CD8-positive, alpha-beta memory T cell (primary cell): ENCODE results near the gene TNS1. TPM values are rescaled to one million over a fixed set of nuclear protein-coding genes. Genes with fewer than 3 reads are reported as not detected.

Experiments used
- CTCF ChIA-PET: fragments of 350-600 bp; sonication (Branson Sonifier 250); formaldehyde crosslinking; loops from one replicate; lab custom pipeline; 2021; ENCODE audit warnings: antibody characterized with exemption; lab: Charles Lee
- POLR2A ChIA-PET: fragments of 350-600 bp; sonication (Branson Sonifier 250); formaldehyde crosslinking; loops from one replicate; lab custom pipeline; 2021; ENCODE audit warnings: antibody characterized with exemption; lab: Charles Lee
- DNase-seq, 5 donors: peaks; one replicate each; pipeline versions ENCODE4 v3.0.0 to v3.0.0-alpha.2; 2020 to 2022; ENCODE audit warnings: mixed read lengths in 1 of 5
- H3K27ac ChIP-seq: one replicate; pipeline ENCODE4 v1.7.0; 2013; ENCODE audit warnings: low read depth, mild to moderate bottlenecking, low read length, moderate library complexity
- H3K27me3 ChIP-seq: 2 replicates; pipeline ENCODE4 v1.7.0; 2013; ENCODE audit warnings: low read length, mild to moderate bottlenecking; ENCODE audit not compliant: insufficient read depth, poor library complexity, severe bottlenecking
- H3K36me3 ChIP-seq: 2 replicates; pipeline ENCODE4 v1.7.0; 2013; ENCODE audit warnings: mild to moderate bottlenecking, low read length, moderate library complexity; ENCODE audit not compliant: insufficient read depth
- H3K4me1 ChIP-seq: 2 replicates; pipeline ENCODE4 v1.7.0; 2013; ENCODE audit warnings: mild to moderate bottlenecking, low read length, moderate library complexity; ENCODE audit not compliant: insufficient read depth
- H3K4me3 ChIP-seq: 2 replicates; pipeline ENCODE4 v1.7.0; 2013; ENCODE audit warnings: mild to moderate bottlenecking, low read length
- H3K9me3 ChIP-seq: 2 replicates; pipeline ENCODE4 v1.7.0; 2013; ENCODE audit warnings: mild to moderate bottlenecking, low read length
- H3K27ac Mint-ChIP-seq, 8 donors: one replicate each; pipeline ENCODE4 v1.8.0; 2020 to 2021; ENCODE audit warnings: mixed read lengths in 8 of 8, mild to moderate bottlenecking in 6 of 8, inconsistent platforms in 3 of 8, moderate library complexity in 3 of 8
- H3K27me3 Mint-ChIP-seq, 2 donors: one replicate each; pipeline ENCODE4 v1.8.0; 2020 to 2021; ENCODE audit warnings: mixed read lengths in 2 of 2, mild to moderate bottlenecking in 1 of 2, moderate library complexity in 1 of 2
- H3K36me3 Mint-ChIP-seq, 3 donors: one replicate each; pipeline ENCODE4 v1.8.0; 2020 to 2021; ENCODE audit warnings: mixed read lengths in 3 of 3, inconsistent platforms in 1 of 3, mild to moderate bottlenecking in 1 of 3
- H3K4me1 Mint-ChIP-seq, 3 donors: one replicate each; pipeline ENCODE4 v1.8.0; 2020 to 2021; ENCODE audit warnings: mixed read lengths in 3 of 3, inconsistent platforms in 1 of 3, mild to moderate bottlenecking in 1 of 3
- H3K4me3 Mint-ChIP-seq, 7 donors: one replicate each; pipeline ENCODE4 v1.8.0; 2020 to 2021; ENCODE audit warnings: mixed read lengths in 7 of 7, mild to moderate bottlenecking in 6 of 7, moderate library complexity in 4 of 7, inconsistent platforms in 2 of 7
- H3K9me3 Mint-ChIP-seq, 5 donors: one replicate each; pipeline ENCODE4 v1.8.0; 2020 to 2022; ENCODE audit warnings: mixed read lengths in 5 of 5, mild to moderate bottlenecking in 3 of 5, moderate library complexity in 2 of 5, inconsistent platforms in 1 of 5
- polyA plus RNA-seq: library from polyadenylated mRNA; unstranded; fragments of 300-500 nt; fragmentation: Illumina TruSeq; gene quantifications from one replicate; pipeline ENCODE4 v1.2.3, GENCODE V29; 2021
- total RNA-seq, 2 experiments: library from RNA; stranded (reverse); gene quantifications; one replicate each; pipeline ENCODE4 v1.2.3, GENCODE V29; 2021

Gene TNS1
- total and polyA plus RNA-seq, 3 experiments from 2014 or later, result 1.1 to 1.8 TPM; not detected in 1

DNA sequence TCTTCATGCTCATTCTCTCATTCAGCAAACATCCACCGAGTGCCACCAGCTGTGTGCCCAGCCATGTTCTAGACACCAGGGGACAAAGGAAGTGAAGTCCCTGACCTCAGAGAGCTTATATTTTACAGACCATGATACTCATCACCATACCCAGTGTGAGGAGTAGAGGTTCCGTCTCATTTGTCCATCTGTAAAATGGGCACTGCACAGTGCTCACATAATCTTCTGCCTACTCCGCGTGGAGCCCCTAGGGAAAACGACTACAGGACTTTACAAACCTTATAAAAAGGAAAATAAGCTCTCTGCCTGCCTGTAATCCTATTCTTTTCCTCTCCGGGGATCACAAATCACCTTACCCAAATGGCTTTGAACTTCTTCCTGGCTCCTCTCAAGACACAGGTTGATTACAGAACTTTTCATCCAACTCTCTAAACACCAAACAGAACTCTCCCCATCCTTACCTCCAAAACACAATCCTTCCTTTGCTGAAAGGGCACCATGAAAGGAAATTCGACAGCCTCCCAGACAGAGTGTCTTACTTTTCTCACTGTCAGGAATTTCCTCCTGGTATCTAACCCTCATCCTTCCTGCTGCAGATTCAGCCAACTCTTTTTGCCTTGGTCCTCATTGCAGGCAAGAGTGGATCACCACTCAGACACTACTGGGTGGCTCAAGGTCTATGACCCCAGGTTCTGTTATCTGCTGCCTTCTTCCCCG, 99.5 kb downstream of the TNS1 start:
- POLR2A ChIA-PET, result no interaction called here
- Mint-ChIP-seq H3K4me1 (peaks cover 0 to 5% (median 0%) of the 10 kb centered on the region in 3 donors), H3K9me3 (no peaks in the 10 kb centered on the region), H3K36me3 (no peaks in the 10 kb centered on the region), H3K4me3 (no peak overlapping the region), H3K27me3 (peaks cover 11 to 35% of the 10 kb centered on the region in 2 donors), H3K27ac (no peak overlapping the region)
- no peak for DNase-seq
- Histone ChIP-seq H3K4me3 (no peak overlapping the region), H3K36me3 (no peaks in the 10 kb centered on the region), H3K9me3 (no peaks in the 10 kb centered on the region), H3K27me3 (no peaks in the 10 kb centered on the region), H3K4me1 (no peaks in the 10 kb centered on the region), H3K27ac (no peak overlapping the region)
- CTCF ChIA-PET, result no interaction called here

DNA sequence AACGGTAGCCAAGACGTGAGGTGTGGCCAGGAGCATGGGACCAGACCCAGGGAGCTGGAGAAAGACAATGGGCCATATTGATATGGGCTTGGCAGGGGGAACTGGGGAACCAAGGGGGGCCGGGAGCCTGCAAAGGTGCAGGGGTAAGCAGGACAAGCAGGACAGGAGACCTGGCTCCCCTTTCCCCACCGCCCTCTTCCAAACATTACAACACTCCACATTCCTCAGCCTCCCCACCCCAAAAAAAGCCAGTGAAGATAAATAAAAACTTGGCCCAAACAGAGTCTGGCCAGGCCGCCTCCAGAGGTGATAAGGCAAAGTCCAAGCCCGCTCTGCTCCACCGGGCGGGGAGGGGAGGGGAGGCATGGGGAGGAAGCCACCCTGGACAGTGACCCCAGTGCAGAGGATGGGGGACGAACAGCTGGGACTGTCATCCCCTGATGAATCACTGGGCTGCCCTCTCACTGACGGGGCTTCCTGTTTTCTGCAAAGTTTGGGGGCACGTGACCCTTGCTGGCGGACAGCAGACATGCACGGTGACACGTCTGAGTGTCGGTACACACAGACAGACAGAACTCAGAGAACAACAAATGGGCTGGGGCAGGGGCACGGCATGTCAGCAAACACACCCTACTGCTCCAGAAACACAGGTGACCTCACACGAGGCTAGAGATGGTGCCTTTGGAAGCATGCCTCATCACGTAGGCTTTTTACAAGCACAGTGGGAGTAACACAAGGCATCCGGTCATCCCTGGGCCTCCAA, 100.2 kb downstream of the TNS1 start:
- Mint-ChIP-seq H3K4me3 (no peak overlapping the region), H3K4me1 (peaks cover 0 to 5% (median 0%) of the 10 kb centered on the region in 3 donors), H3K36me3 (no peaks in the 10 kb centered on the region), H3K27ac (no peak overlapping the region), H3K9me3 (no peaks in the 10 kb centered on the region), H3K27me3 (peaks cover 11 to 28% of the 10 kb centered on the region in 2 donors)
- Histone ChIP-seq H3K36me3 (no peaks in the 10 kb centered on the region), H3K4me1 (no peaks in the 10 kb centered on the region), H3K4me3 (no peak overlapping the region), H3K27ac (no peak overlapping the region), H3K9me3 (no peaks in the 10 kb centered on the region), H3K27me3 (no peaks in the 10 kb centered on the region)
- ChIA-PET POLR2A (no interaction called here), CTCF (no interaction called here)
- DNase-seq, result no peak

- no peaks in the 10 kb centered on the region for H3K9me3 Mint-ChIP-seq
- Histone ChIP-seq H3K9me3 (no peaks in the 10 kb centered on the region), H3K4me3 (no peak overlapping the region), H3K27ac (no peak overlapping the region), H3K4me1 (no peaks in the 10 kb centered on the region), H3K27me3 (no peaks in the 10 kb centered on the region), H3K36me3 (no peaks in the 10 kb centered on the region)
- peaks cover 11 to 22% of the 10 kb centered on the region in 2 donors for H3K27me3 Mint-ChIP-seq
- DNase-seq, result no peak
- ChIA-PET CTCF (no interaction called here), POLR2A (no interaction called here)
- no peaks in the 10 kb centered on the region for H3K36me3 Mint-ChIP-seq
- no peak overlapping the region for H3K4me3 Mint-ChIP-seq
- H3K27ac Mint-ChIP-seq, result no peak overlapping the region
- H3K4me1 Mint-ChIP-seq, result peaks cover 0 to 5% (median 0%) of the 10 kb centered on the region in 3 donors
Observed at GRCh38 chr2:217901835-217902378, 100.9 kb downstream of the TNS1 start.

GRCh38 chr2:217901400-217901799, 101.4 kb downstream of the TNS1 start:
- Histone ChIP-seq H3K4me1 (no peaks in the 10 kb centered on the region), H3K27ac (no peak overlapping the region), H3K36me3 (no peaks in the 10 kb centered on the region), H3K27me3 (no peaks in the 10 kb centered on the region), H3K4me3 (no peak overlapping the region), H3K9me3 (no peaks in the 10 kb centered on the region)
- CTCF ChIA-PET, result no interaction called here
- Mint-ChIP-seq H3K27ac (no peak overlapping the region), H3K27me3 (peaks cover 8 to 18% of the 10 kb centered on the region in 2 donors), H3K9me3 (no peaks in the 10 kb centered on the region), H3K36me3 (no peaks in the 10 kb centered on the region), H3K4me1 (peaks cover 0 to 5% (median 0%) of the 10 kb centered on the region in 3 donors), H3K4me3 (no peak overlapping the region)
- POLR2A ChIA-PET, result no interaction called here
- no peak for DNase-seq

DNA sequence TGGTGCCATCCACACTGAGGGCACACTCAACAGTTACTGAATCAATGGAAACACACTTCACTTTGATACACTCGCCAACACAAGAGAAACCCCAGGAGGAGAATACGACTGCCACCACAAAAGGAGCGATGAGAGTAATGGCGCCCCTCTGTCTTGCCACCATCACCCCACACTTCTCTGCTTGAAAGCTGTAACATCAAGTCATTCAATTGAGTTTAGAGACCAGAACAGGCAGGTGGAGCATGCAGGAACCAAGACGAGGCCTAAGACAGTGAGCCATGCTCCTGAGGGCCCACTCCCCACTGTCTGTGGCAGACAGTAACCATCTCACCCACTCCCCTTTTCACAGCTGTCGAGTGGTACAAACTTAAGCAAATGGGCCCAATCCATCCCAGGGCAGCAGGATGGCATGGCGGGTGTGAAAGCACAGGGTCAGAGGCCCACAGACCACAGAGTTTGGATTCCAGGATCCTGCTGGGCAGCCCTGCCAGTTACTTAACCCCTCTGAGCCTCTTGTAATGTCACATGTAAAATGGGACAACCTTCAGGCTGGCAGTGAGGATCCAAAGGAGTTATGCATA, 101.9 kb downstream of the TNS1 start:
- no peaks in the 10 kb centered on the region for H3K27me3 ChIP-seq
- no peak for DNase-seq
- H3K9me3 Mint-ChIP-seq, result no peaks in the 10 kb centered on the region
- peaks cover 8 to 12% of the 10 kb centered on the region in 2 donors for H3K27me3 Mint-ChIP-seq
- no peaks in the 10 kb centered on the region for H3K9me3 ChIP-seq
- no peaks in the 10 kb centered on the region for H3K36me3 ChIP-seq
- H3K27ac Mint-ChIP-seq, result no peak overlapping the region
- no peak overlapping the region for H3K4me3 ChIP-seq
- no peaks in the 10 kb centered on the region for H3K36me3 Mint-ChIP-seq
- ChIA-PET POLR2A (no interaction called here), CTCF (no interaction called here)
- H3K4me3 Mint-ChIP-seq, result no peak overlapping the region
- H3K4me1 Mint-ChIP-seq, result peaks cover 0 to 2% (median 0%) of the 10 kb centered on the region in 3 donors
- no peaks in the 10 kb centered on the region for H3K4me1 ChIP-seq
- H3K27ac ChIP-seq, result no peak overlapping the region

GRCh38 chr2:217900010-217900779, 102.6 kb downstream of the TNS1 start:
- Histone ChIP-seq H3K27me3 (no peaks in the 10 kb centered on the region), H3K4me3 (no peak overlapping the region), H3K4me1 (no peaks in the 10 kb centered on the region), H3K9me3 (no peaks in the 10 kb centered on the region), H3K27ac (no peak overlapping the region), H3K36me3 (no peaks in the 10 kb centered on the region)
- peaks cover 9 to 10% of the 10 kb centered on the region in 2 donors for H3K27me3 Mint-ChIP-seq
- ChIA-PET CTCF (interaction anchor here (1.8 kb wide), 1 partner anchor 13 kb away, joined by 6 read pairs; no protein-coding TSS in a partner anchor), POLR2A (no interaction called here)
- no peaks in the 10 kb centered on the region for H3K9me3 Mint-ChIP-seq
- no peak overlapping the region for H3K27ac Mint-ChIP-seq
- DNase-seq, result no peak
- no peak overlapping the region for H3K4me3 Mint-ChIP-seq
- no peaks in the 10 kb centered on the region for H3K36me3 Mint-ChIP-seq
- no peaks in the 10 kb centered on the region for H3K4me1 Mint-ChIP-seq

- Mint-ChIP-seq H3K36me3 (no peaks in the 10 kb centered on the region), H3K9me3 (no peaks in the 10 kb centered on the region), H3K4me1 (no peaks in the 10 kb centered on the region), H3K27ac (no peak overlapping the region), H3K4me3 (no peak overlapping the region), H3K27me3 (peaks cover 7% of the 10 kb centered on the region in 2 donors)
- CTCF ChIA-PET, result interaction anchor here (1.8 kb wide), 1 partner anchor 13 kb away, joined by 6 read pairs; no protein-coding TSS in a partner anchor
- Histone ChIP-seq H3K27me3 (no peaks in the 10 kb centered on the region), H3K36me3 (no peaks in the 10 kb centered on the region), H3K9me3 (no peaks in the 10 kb centered on the region), H3K4me1 (no peaks in the 10 kb centered on the region), H3K4me3 (no peak overlapping the region), H3K27ac (no peak overlapping the region)
- no peak for DNase-seq
- POLR2A ChIA-PET, result no interaction called here
Observed at GRCh38 chr2:217899231-217900009, 103.4 kb downstream of the TNS1 start.
